Cardiac fibroblast (primary cell): ENCODE data around the gene LRRC36.

ENCODE experiments used
- DNase-seq, 2 donors: peaks; one replicate each; pipeline versions ENCODE4 v3.0.0 to v3.0.0-alpha.2; 2010; ENCODE audit warnings: low read depth in 2 of 2
- H3K4me3 ChIP-seq, 2 donors: replicated peaks in 1 of 2; 1 replicate in 1 of 2; 2 replicates in 1 of 2; pipeline ENCODE4 v1.5.1; 2011; ENCODE audit warnings: low read depth in 2 of 2, low read length in 2 of 2, mild to moderate bottlenecking in 2 of 2, moderate library complexity in 1 of 2
- TF ChIP-seq, protein P1 (sequence below): IDR thresholded peaks from one replicate; pipeline ENCODE4 v1.5.1; 2011; ENCODE audit warnings: low read depth, mild to moderate bottlenecking, low read length, inconsistent platforms

The LRRC36 gene

GRCh38 chr16:67327743-67328142 lies 1.1 kb downstream of the LRRC36 start:
- TF ChIP-seq, protein P1, sequence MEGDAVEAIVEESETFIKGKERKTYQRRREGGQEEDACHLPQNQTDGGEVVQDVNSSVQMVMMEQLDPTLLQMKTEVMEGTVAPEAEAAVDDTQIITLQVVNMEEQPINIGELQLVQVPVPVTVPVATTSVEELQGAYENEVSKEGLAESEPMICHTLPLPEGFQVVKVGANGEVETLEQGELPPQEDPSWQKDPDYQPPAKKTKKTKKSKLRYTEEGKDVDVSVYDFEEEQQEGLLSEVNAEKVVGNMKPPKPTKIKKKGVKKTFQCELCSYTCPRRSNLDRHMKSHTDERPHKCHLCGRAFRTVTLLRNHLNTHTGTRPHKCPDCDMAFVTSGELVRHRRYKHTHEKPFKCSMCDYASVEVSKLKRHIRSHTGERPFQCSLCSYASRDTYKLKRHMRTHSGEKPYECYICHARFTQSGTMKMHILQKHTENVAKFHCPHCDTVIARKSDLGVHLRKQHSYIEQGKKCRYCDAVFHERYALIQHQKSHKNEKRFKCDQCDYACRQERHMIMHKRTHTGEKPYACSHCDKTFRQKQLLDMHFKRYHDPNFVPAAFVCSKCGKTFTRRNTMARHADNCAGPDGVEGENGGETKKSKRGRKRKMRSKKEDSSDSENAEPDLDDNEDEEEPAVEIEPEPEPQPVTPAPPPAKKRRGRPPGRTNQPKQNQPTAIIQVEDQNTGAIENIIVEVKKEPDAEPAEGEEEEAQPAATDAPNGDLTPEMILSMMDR = no peak
- H3K4me3 ChIP-seq = no peak overlapping the region
- DNase-seq = no peak

- DNase-seq = no peak
- no peak overlapping the region for H3K4me3 ChIP-seq
- TF ChIP-seq, protein P1 = no peak
These were observed 3.3 kb downstream of the LRRC36 start for GRCh38 chr16:67329901-67330300.

DNA sequence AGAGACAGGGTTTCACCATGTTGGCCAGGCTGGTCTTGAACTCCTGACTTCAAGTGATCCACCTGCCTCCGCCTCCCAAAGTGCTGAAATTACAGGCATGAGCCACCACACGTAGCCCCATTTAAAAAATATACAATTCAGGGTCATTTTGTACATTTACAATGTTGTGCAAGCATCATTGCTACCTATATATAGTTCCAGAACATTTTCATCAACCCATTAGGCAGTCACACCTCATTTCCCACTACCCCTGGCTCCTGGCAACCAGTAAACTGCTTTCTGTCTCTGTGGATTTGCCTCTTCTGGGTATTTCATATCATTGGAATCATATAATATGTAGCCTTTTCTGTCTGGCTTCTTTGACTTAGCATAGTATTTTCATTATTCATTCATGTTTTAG lies 6.7 kb downstream of the LRRC36 start:
- DNase-seq = no peak
- H3K4me3 ChIP-seq = no peak overlapping the region
- TF ChIP-seq, protein P1 = no peak

DNA sequence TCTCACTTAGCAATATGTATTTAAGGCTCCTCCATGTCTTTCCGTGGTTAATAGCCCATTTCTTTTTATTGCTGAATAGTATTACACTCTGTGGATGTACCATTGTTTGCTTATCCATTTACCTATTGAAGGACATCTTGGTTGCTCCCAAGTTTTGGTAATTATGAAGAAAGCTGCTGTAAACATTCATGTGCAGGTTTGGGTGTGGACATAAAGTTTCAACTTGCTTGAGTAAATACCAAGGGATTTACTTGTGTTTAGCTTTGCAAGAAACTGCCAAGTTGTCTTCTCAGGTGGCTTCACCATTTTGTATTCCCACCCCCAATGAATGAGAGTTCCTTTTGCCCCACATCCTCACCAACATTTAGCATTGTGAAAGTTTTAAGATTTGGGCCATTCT lies 9.5 kb downstream of the LRRC36 start:
- H3K4me3 ChIP-seq = no peak overlapping the region
- no peak for DNase-seq
- TF ChIP-seq, protein P1 = no peak

DNA sequence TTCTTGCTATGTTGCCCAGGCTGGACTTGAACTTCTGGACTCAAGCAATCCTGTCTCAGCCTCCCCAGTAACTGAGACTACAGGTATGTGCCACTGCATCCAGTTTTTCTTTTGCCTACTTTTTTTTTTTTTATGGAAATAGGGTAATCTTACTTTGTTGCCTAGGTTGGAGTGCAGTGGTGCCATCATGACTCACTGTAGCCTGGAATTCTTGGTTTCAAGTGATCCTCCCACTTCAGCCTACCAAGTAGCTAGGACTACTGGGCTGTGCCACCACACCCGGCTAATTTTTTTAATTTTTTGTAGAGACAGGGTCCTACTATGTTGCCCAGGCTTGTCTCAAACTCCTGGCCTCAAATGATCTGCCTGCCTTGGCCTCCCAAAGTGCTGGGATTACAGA lies 10.0 kb downstream of the LRRC36 start:
- TF ChIP-seq, protein P1 = no peak
- H3K4me3 ChIP-seq = no peak overlapping the region
- DNase-seq = peak in 1 of 2 donors; percentile 9

DNA sequence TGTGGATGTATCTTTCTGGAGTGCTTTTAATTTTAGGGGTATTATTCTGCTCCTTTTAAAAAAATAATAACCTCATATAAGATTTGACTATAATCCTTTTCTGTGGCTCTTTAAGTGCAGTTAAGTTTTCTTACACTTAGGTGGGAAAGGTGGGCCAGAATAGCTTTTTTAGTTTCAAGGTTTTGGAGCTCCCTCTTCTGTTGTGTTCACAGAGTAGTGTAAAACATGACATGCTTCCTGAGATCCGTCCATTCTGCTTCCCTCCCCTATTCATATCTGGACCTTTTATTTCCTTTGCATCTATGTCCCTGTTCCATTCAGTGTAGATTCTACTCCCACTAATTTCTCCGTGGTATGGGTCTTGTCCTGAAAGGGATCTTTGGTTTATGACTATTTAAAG lies 12.8 kb downstream of the LRRC36 start:
- TF ChIP-seq, protein P1 = peak; percentile 27
- H3K4me3 ChIP-seq = no peak overlapping the region
- peak; percentile 56 to 57 for DNase-seq

DNA sequence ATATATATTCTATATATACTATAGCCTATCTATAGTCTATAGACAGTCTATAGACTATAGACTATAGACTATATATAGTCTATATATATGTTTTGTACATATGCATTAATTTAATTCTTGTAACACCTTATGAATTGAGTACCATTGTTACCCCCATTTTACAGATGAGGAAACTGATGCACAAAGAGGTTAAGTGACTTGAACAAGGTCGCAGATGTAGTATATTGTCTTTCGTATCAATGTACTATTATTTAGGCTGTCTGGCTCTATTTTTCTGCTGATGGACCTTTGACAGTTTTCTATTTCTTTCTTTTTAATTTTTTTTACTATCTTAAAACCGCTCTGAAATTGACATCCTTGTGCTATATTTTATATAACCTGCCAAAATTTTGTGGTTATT lies 14.6 kb downstream of the LRRC36 start:
- TF ChIP-seq, protein P1 = no peak
- no peak overlapping the region for H3K4me3 ChIP-seq

More for the DNA sequence above, 14.6 kb downstream of the LRRC36 start:
- no peak for DNase-seq
